HL-60 (cell line): ENCODE measurements around the gene MRPS25.

Experiments used
- CTCF ChIP-seq: IDR thresholded peaks from one replicate; pipeline ENCODE4 v1.5.1; 2011; ENCODE audit warnings: low read length, control low read depth, inconsistent platforms; ENCODE audit not compliant: insufficient read depth
- GABPA ChIP-seq: IDR thresholded peaks from 2 replicates; pipeline ENCODE4 v1.6.1; 2012; ENCODE audit warnings: low read depth
- POLR2AphosphoS5 ChIP-seq: IDR thresholded peaks from 2 replicates; pipeline ENCODE4 v1.6.1; 2012; ENCODE audit warnings: low read depth
- REST ChIP-seq: IDR thresholded peaks from 2 replicates; pipeline ENCODE4 v1.6.1; 2012; ENCODE audit warnings: low read depth; ENCODE audit not compliant: insufficient replicate concordance
- SPI1 ChIP-seq: IDR thresholded peaks from 2 replicates; pipeline ENCODE4 v1.6.1; 2012; ENCODE audit warnings: low read depth, mild to moderate bottlenecking, borderline replicate concordance

GRCh38 chr3:15081960-15082664 lies 17.0 kb upstream of the MRPS25 start:
- TF ChIP-seq POLR2AphosphoS5 (no peak), CTCF (no peak), REST (no peak), SPI1 (no peak), GABPA (no peak)
